HEK293 (cell line): ENCODE measurements around the gene DKKL1.

Experiments used
- MYNN ChIP-seq: fragments of 450-650 bp; formaldehyde crosslinking; IDR thresholded peaks from 2 replicates; pipeline ENCODE4 v1.5.1; 2016; ENCODE audit warnings: missing biosample characterization, missing genetic modification characterization, borderline replicate concordance
- TCF7L2 ChIP-seq: IDR thresholded peaks from 2 replicates; pipeline ENCODE4 v1.6.1; 2011; ENCODE audit warnings: low read depth, mild to moderate bottlenecking, inconsistent platforms, low read length, moderate library complexity, borderline replicate concordance
- ZNF10 ChIP-seq: fragments of 450-650 bp; formaldehyde crosslinking; IDR thresholded peaks from 2 replicates; pipeline ENCODE4 v1.5.1; 2017; ENCODE audit warnings: missing biosample characterization, missing genetic modification characterization
- ZNF274 ChIP-seq, 2 experiments: fragments of 200-500 bp in 1 of 2; fragments of 450-650 bp in 1 of 2; sonication (Bioruptor generic) in 1 of 2; formaldehyde crosslinking in 1 of 2; IDR thresholded peaks; 2 replicates each; pipeline versions ENCODE4 v1.5.1 to v1.6.1; 2014 to 2016; ENCODE audit warnings: borderline replicate concordance in 1 of 2, inconsistent platforms in 1 of 2, low read length in 1 of 2, missing biosample characterization in 1 of 2, missing genetic modification characterization in 1 of 2
- ZNF292 ChIP-seq: fragments of 450-650 bp; formaldehyde crosslinking; IDR thresholded peaks from 2 replicates; pipeline ENCODE4 v1.5.1; 2016; ENCODE audit warnings: low read depth, missing biosample characterization, missing genetic modification characterization, borderline replicate concordance
- TF ChIP-seq, protein P1 (sequence below): fragments of 450-650 bp; formaldehyde crosslinking; IDR thresholded peaks from 2 replicates; pipeline ENCODE4 v1.5.1; 2016; ENCODE audit warnings: missing biosample characterization, missing genetic modification characterization
- TF ChIP-seq, protein P2 (sequence below): fragments of 450-650 bp; formaldehyde crosslinking; IDR thresholded peaks from 2 replicates; pipeline ENCODE4 v1.5.1; 2016; ENCODE audit warnings: missing biosample characterization, missing genetic modification characterization
- TF ChIP-seq, protein P3 (sequence below): fragments of 450-650 bp; formaldehyde crosslinking; IDR thresholded peaks from 2 replicates; pipeline ENCODE4 v1.5.1; 2016; ENCODE audit warnings: missing biosample characterization, missing genetic modification characterization
- TF ChIP-seq, protein P4 (sequence below): fragments of 450-650 bp; formaldehyde crosslinking; conservative IDR thresholded peaks from 2 replicates; pipeline ENCODE4 v1.5.1; 2016; ENCODE audit warnings: low read depth, missing biosample characterization, missing genetic modification characterization

DNA sequence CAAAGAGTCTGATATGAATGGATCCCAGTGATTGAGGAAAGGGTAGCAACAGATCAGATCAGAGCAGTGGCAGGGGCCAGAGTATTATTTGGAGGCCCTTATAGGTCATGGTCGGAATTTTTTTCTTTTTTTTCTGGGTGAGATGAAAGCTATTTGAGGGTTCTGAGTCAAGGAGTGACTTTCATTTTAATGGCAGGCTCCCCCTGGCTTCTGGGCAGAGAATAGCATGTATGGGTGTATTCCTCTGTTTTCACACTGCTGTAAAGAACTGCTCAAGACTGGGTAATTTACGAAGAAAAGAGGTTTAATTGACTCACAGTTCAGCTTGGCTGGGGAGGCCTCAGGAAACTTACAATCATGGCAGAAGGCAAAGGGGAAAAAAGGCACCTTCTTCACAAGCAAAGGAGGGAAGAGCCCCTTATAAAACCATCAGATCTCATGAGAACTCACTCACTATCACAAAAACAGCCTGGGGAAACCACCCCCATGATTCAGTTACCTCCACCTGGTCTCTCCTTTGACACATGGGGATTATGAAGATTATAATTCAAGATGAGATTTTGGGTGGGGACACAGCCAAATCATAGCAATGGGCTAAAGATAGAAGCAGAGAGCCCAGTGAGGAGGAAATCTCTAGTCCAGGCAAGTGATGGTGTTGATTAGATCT, 35.7 kb upstream of the DKKL1 start:
- TF ChIP-seq TCF7L2 (no peak), MYNN (tag by site-specific recombination) (no peak), ZNF10 (no peak), ZNF274 (IDR thresholded peaks at IDR 0.05; ENCODE audit: low read length) (no peak), ZNF274 (tag by site-specific recombination; IDR thresholded peaks at IDR 0.05; ENCODE audit: borderline replicate concordance) (no peak), ZNF292 (tag by site-specific recombination) (no peak)
- TF ChIP-seq, protein P1, sequence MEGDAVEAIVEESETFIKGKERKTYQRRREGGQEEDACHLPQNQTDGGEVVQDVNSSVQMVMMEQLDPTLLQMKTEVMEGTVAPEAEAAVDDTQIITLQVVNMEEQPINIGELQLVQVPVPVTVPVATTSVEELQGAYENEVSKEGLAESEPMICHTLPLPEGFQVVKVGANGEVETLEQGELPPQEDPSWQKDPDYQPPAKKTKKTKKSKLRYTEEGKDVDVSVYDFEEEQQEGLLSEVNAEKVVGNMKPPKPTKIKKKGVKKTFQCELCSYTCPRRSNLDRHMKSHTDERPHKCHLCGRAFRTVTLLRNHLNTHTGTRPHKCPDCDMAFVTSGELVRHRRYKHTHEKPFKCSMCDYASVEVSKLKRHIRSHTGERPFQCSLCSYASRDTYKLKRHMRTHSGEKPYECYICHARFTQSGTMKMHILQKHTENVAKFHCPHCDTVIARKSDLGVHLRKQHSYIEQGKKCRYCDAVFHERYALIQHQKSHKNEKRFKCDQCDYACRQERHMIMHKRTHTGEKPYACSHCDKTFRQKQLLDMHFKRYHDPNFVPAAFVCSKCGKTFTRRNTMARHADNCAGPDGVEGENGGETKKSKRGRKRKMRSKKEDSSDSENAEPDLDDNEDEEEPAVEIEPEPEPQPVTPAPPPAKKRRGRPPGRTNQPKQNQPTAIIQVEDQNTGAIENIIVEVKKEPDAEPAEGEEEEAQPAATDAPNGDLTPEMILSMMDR (tag by site-specific recombination): no peak
- TF ChIP-seq, protein P2, sequence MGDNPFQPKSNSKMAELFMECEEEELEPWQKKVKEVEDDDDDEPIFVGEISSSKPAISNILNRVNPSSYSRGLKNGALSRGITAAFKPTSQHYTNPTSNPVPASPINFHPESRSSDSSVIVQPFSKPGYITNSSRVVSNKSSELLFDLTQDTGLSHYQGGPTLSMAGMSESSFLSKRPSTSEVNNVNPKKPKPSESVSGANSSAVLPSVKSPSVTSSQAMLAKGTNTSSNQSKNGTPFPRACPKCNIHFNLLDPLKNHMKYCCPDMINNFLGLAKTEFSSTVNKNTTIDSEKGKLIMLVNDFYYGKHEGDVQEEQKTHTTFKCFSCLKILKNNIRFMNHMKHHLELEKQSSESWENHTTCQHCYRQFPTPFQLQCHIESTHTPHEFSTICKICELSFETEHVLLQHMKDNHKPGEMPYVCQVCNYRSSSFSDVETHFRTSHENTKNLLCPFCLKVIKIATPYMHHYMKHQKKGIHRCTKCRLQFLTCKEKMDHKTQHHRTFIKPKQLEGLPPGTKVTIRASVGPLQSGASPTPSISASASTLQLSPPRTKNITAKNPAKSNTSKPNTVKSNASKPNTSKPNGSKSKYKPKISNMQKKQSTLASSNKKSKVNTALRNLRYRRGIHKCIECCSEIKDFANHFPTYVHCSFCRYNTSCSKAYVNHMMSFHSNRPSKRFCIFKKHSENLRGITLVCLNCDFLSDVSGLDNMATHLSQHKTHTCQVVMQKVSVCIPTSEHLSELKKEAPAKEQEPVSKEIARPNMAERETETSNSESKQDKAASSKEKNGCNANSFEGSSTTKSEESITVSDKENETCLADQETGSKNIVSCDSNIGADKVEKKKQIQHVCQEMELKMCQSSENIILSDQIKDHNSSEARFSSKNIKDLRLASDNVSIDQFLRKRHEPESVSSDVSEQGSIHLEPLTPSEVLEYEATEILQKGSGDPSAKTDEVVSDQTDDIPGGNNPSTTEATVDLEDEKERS (tag by site-specific recombination): no peak
- TF ChIP-seq, protein P3, sequence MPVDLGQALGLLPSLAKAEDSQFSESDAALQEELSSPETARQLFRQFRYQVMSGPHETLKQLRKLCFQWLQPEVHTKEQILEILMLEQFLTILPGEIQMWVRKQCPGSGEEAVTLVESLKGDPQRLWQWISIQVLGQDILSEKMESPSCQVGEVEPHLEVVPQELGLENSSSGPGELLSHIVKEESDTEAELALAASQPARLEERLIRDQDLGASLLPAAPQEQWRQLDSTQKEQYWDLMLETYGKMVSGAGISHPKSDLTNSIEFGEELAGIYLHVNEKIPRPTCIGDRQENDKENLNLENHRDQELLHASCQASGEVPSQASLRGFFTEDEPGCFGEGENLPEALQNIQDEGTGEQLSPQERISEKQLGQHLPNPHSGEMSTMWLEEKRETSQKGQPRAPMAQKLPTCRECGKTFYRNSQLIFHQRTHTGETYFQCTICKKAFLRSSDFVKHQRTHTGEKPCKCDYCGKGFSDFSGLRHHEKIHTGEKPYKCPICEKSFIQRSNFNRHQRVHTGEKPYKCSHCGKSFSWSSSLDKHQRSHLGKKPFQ (tag by site-specific recombination): no peak
- TF ChIP-seq, protein P4, sequence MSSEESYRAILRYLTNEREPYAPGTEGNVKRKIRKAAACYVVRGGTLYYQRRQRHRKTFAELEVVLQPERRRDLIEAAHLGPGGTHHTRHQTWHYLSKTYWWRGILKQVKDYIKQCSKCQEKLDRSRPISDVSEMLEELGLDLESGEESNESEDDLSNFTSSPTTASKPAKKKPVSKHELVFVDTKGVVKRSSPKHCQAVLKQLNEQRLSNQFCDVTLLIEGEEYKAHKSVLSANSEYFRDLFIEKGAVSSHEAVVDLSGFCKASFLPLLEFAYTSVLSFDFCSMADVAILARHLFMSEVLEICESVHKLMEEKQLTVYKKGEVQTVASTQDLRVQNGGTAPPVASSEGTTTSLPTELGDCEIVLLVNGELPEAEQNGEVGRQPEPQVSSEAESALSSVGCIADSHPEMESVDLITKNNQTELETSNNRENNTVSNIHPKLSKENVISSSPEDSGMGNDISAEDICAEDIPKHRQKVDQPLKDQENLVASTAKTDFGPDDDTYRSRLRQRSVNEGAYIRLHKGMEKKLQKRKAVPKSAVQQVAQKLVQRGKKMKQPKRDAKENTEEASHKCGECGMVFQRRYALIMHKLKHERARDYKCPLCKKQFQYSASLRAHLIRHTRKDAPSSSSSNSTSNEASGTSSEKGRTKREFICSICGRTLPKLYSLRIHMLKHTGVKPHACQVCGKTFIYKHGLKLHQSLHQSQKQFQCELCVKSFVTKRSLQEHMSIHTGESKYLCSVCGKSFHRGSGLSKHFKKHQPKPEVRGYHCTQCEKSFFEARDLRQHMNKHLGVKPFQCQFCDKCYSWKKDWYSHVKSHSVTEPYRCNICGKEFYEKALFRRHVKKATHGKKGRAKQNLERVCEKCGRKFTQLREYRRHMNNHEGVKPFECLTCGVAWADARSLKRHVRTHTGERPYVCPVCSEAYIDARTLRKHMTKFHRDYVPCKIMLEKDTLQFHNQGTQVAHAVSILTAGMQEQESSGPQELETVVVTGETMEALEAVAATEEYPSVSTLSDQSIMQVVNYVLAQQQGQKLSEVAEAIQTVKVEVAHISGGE (tag by site-specific recombination): no peak
